Neutrophil (primary cell): ENCODE results near the gene MPHOSPH6.
"Not testable (repeated sequence)": the region's sequence is repeated elsewhere in the genome, so short reads cannot be mapped to it uniquely, and the experiment has no call there.

Experiments
- H3K27ac ChIP-seq: fragments of 200-600 bp; sonication (generic); 2 replicates; pipeline ENCODE4 v1.5.1; 2016; ENCODE audit warnings: mild to moderate bottlenecking, moderate library complexity
- H3K27me3 ChIP-seq: fragments of 200-600 bp; sonication (generic); 2 replicates; pipeline ENCODE4 v1.6.0; 2016; ENCODE audit warnings: mild to moderate bottlenecking
- H3K36me3 ChIP-seq: fragments of 200-600 bp; sonication (generic); 2 replicates; pipeline ENCODE4 v1.5.1; 2017
- H3K4me1 ChIP-seq, 2 experiments: fragments of 200-600 bp in 1 of 2; sonication (generic) in 1 of 2; 1 replicate in 1 of 2; 2 replicates in 1 of 2; pipeline versions ENCODE4 v1.5.1 to v1.6.1; 2013 to 2016; ENCODE audit warnings: low read depth in 1 of 2, low read length in 1 of 2, mild to moderate bottlenecking in 1 of 2, moderate library complexity in 1 of 2; ENCODE audit not compliant: control insufficient read depth in 1 of 2, insufficient read depth in 1 of 2
- H3K4me3 ChIP-seq, 2 experiments: fragments of 200-600 bp in 1 of 2; sonication (generic) in 1 of 2; 1 replicate in 1 of 2; 2 replicates in 1 of 2; pipeline ENCODE4 v1.5.1; 2013 to 2016; ENCODE audit warnings: low read depth in 1 of 2, low read length in 1 of 2, mild to moderate bottlenecking in 1 of 2, moderate library complexity in 1 of 2
- H3K9me3 ChIP-seq: fragments of 200-600 bp; sonication (generic); 2 replicates; pipeline ENCODE4 v1.5.1; 2016
- CTCF ChIP-seq: fragments of 200-600 bp; sonication (generic); IDR thresholded peaks from 2 replicates; pipeline ENCODE4 v1.5.1; 2016; ENCODE audit warnings: antibody characterized with exemption

The MPHOSPH6 gene

GRCh38 chr16:82147546-82147945, 22.5 kb downstream of the MPHOSPH6 start:
- no peak for TF ChIP-seq CTCF
- Histone ChIP-seq H3K27me3 (no peaks in the 10 kb centered on the region), H3K9me3 (no peaks in the 10 kb centered on the region), H3K4me3 (no peak overlapping the region), H3K4me1 (no peaks in the 10 kb centered on the region), H3K36me3 (peaks cover 28% of the 10 kb centered on the region), H3K27ac (no peak overlapping the region)

GRCh38 chr16:82146957-82147356, 23.1 kb downstream of the MPHOSPH6 start:
- Histone ChIP-seq H3K27ac (no peak overlapping the region), H3K9me3 (no peaks in the 10 kb centered on the region)
- TF ChIP-seq CTCF = no peak

GRCh38 chr16:82146556-82146955, 23.5 kb downstream of the MPHOSPH6 start:
- TF ChIP-seq CTCF = no peak
- Histone ChIP-seq H3K4me1 (no peaks in the 10 kb centered on the region), H3K27ac (no peak overlapping the region), H3K36me3 (peaks cover 28% of the 10 kb centered on the region), H3K9me3 (no peaks in the 10 kb centered on the region), H3K4me3 (no peak overlapping the region), H3K27me3 (no peaks in the 10 kb centered on the region)

More at GRCh38 chr16:82146957-82147356, 23.1 kb downstream of the MPHOSPH6 start:
- no peak overlapping the region for H3K4me3 ChIP-seq
- H3K4me1 ChIP-seq = no peaks in the 10 kb centered on the region
- no peaks in the 10 kb centered on the region for H3K27me3 ChIP-seq
- H3K36me3 ChIP-seq = peaks cover 28% of the 10 kb centered on the region

- not testable (repeated sequence) for H3K27me3 ChIP-seq, H3K4me3 ChIP-seq, H3K9me3 ChIP-seq, H3K36me3 ChIP-seq, H3K4me1 ChIP-seq, H3K27ac ChIP-seq
These were observed 30.8 kb downstream of the MPHOSPH6 start for GRCh38 chr16:82139286-82139571.

GRCh38 chr16:82138478-82139285, 31.3 kb downstream of the MPHOSPH6 start:
- Histone ChIP-seq H3K27me3 (no peaks in the 10 kb centered on the region), H3K4me1 (no peaks in the 10 kb centered on the region), H3K36me3 (no peaks in the 10 kb centered on the region), H3K4me3 (no peak overlapping the region), H3K9me3 (no peaks in the 10 kb centered on the region), H3K27ac (no peak overlapping the region)
- no peak for TF ChIP-seq CTCF

GRCh38 chr16:82137822-82138167, 32.2 kb downstream of the MPHOSPH6 start:
- TF ChIP-seq CTCF = no peak
- Histone ChIP-seq H3K27ac (no peak overlapping the region), H3K4me1 (no peaks in the 10 kb centered on the region), H3K9me3 (no peaks in the 10 kb centered on the region), H3K4me3 (no peak overlapping the region), H3K36me3 (no peaks in the 10 kb centered on the region), H3K27me3 (no peaks in the 10 kb centered on the region)
